IMR-90 (cell line): ENCODE results near the gene HSD17B3. TPM values are rescaled to one million over a fixed set of nuclear protein-coding genes. Genes with fewer than 3 reads are reported as not detected.

Experiments used
- ATAC-seq: fragments of 200-7000 bp; cut with Tn5 transposase; 2 replicates; pipeline ENCODE4 v1.9.1; 2020; ENCODE audit warnings: low read depth, mild to moderate bottlenecking, moderate library complexity
- BruUV-seq: library from RNA; stranded (reverse); fragments of 400-500 nt; replicated peaks from 2 replicates; lab custom pipeline; 2021; lab: Mats Ljungman, UMichigan
- CTCF ChIA-PET: fragments of 300-600 bp; formaldehyde crosslinking; extraction: SDS; loops from one replicate; lab custom pipeline; 2021; ENCODE audit warnings: antibody characterized with exemption; lab: Yijun Ruan, JAX
- POLR2A ChIA-PET: fragments of 300-600 bp; sonication (Branson Sonifier 250); formaldehyde crosslinking; loops from one replicate; lab custom pipeline; 2022; ENCODE audit warnings: antibody characterized with exemption; ENCODE audit not compliant: unreplicated experiment; lab: Charles Lee
- DNase-seq: peaks from one replicate; pipeline ENCODE4 v3.0.0; 2013
- H2AFZ ChIP-seq: replicated peaks from 2 replicates; pipeline ENCODE3; 2013; ENCODE audit warnings: low read length, mild to moderate bottlenecking; ENCODE audit not compliant: poor library complexity
- H2AK5ac ChIP-seq: 2 replicates; pipeline ENCODE4 v1.6.1; 2013; ENCODE audit warnings: low read depth, low read length, inconsistent platforms
- H2AK9ac ChIP-seq: replicated peaks from 2 replicates; pipeline ENCODE3; 2013; ENCODE audit warnings: mild to moderate bottlenecking, low read depth, low read length, moderate library complexity; ENCODE audit not compliant: poor library complexity
- H2BK120ac ChIP-seq: 2 replicates; pipeline ENCODE4 v1.6.1; 2013; ENCODE audit warnings: low read depth, low read length, inconsistent platforms
- H2BK15ac ChIP-seq: 3 replicates; pipeline ENCODE4 v1.6.1; 2013; ENCODE audit warnings: low read depth, low read length, inconsistent platforms
- H2BK20ac ChIP-seq: 2 replicates; pipeline ENCODE4 v1.6.1; 2013; ENCODE audit warnings: low read depth, mild to moderate bottlenecking, inconsistent platforms, low read length, moderate library complexity
- H2BK5ac ChIP-seq: 2 replicates; pipeline ENCODE4 v1.6.1; 2013; ENCODE audit warnings: mild to moderate bottlenecking, low read depth, low read length, inconsistent platforms; ENCODE audit not compliant: poor library complexity, severe bottlenecking
- H3K14ac ChIP-seq: replicated peaks from 2 replicates; pipeline ENCODE4 v1.6.1; 2013; ENCODE audit warnings: low read depth, low read length, inconsistent platforms
- H3K18ac ChIP-seq: 2 replicates; pipeline ENCODE4 v1.6.1; 2013; ENCODE audit warnings: low read depth, low read length, control low read depth
- H3K23ac ChIP-seq: 2 replicates; pipeline ENCODE4 v1.6.1; 2013; ENCODE audit warnings: low read depth, low read length, inconsistent platforms
- H3K27ac ChIP-seq: 2 replicates; pipeline ENCODE4 v1.5.1; 2013; ENCODE audit warnings: mild to moderate bottlenecking, control low read depth, low read length; ENCODE audit not compliant: insufficient read depth
- H3K27me3 ChIP-seq: 2 replicates; pipeline ENCODE4 v1.6.1; 2013; ENCODE audit warnings: low read length; ENCODE audit not compliant: control insufficient read depth, insufficient read depth
- H3K36me3 ChIP-seq: 2 replicates; pipeline ENCODE4 v1.6.1; 2013; ENCODE audit warnings: low read length, mixed read lengths; ENCODE audit not compliant: control insufficient read depth, insufficient read depth
- H3K4ac ChIP-seq: 2 replicates; pipeline ENCODE4 v1.6.1; 2013; ENCODE audit warnings: low read depth, low read length, inconsistent platforms
- H3K4me1 ChIP-seq: 2 replicates; pipeline ENCODE4 v1.6.1; 2013; ENCODE audit warnings: low read length, mixed read lengths; ENCODE audit not compliant: control insufficient read depth, insufficient read depth
- H3K4me2 ChIP-seq: 2 replicates; pipeline ENCODE4 v1.6.1; 2013; ENCODE audit warnings: low read depth, mild to moderate bottlenecking, control low read depth, low read length, moderate library complexity
- H3K4me3 ChIP-seq: 2 replicates; pipeline ENCODE4 v1.5.1; 2013; ENCODE audit warnings: low read depth, mild to moderate bottlenecking, control low read depth, low read length, moderate library complexity; ENCODE audit not compliant: insufficient read depth
- H3K56ac ChIP-seq: 2 replicates; pipeline ENCODE4 v1.6.1; 2013; ENCODE audit warnings: low read length, inconsistent platforms; ENCODE audit not compliant: insufficient read depth; ENCODE audit errors: extremely low read depth
- H3K79me1 ChIP-seq, 2 experiments: 2 replicates each; pipeline ENCODE4 v1.6.1; 2013; ENCODE audit warnings: low read length in 2 of 2, inconsistent platforms in 1 of 2, low read depth in 1 of 2
- H3K9ac ChIP-seq: 2 replicates; pipeline ENCODE4 v1.6.1; 2013; ENCODE audit warnings: low read depth, low read length, control low read depth
- H3K9me1 ChIP-seq: 2 replicates; pipeline ENCODE4 v1.6.1; 2013; ENCODE audit warnings: low read length, inconsistent platforms; ENCODE audit not compliant: insufficient read depth
- H3K9me3 ChIP-seq: 2 replicates; pipeline ENCODE4 v1.6.1; 2013; ENCODE audit warnings: low read length; ENCODE audit not compliant: control insufficient read depth, insufficient read depth
- H4K20me1 ChIP-seq: 2 replicates; pipeline ENCODE4 v1.6.1; 2013; ENCODE audit warnings: low read length, inconsistent platforms; ENCODE audit not compliant: insufficient read depth
- H4K5ac ChIP-seq: 2 replicates; pipeline ENCODE4 v1.6.1; 2013; ENCODE audit warnings: mild to moderate bottlenecking, low read depth, low read length, control low read depth
- H4K8ac ChIP-seq, 2 experiments: 2 replicates each; pipeline ENCODE4 v1.6.1; 2013; ENCODE audit warnings: low read depth in 2 of 2, low read length in 2 of 2, control low read depth in 1 of 2, inconsistent platforms in 1 of 2
- H4K91ac ChIP-seq: 2 replicates; pipeline ENCODE4 v1.6.1; 2013; ENCODE audit warnings: low read depth, low read length, inconsistent platforms; ENCODE audit not compliant: insufficient read depth
- BHLHE40 ChIP-seq: fragments of 150-350 bp; IDR thresholded peaks from 2 replicates; pipeline ENCODE4 v1.6.1; 2016; ENCODE audit warnings: mild to moderate bottlenecking, low read depth, low read length
- CEBPB ChIP-seq: IDR thresholded peaks from 2 replicates; pipeline ENCODE4 v1.6.1; 2012; ENCODE audit warnings: low read depth, low read length, improper control_type of control experiment
- CHD1 ChIP-seq: IDR thresholded peaks from 2 replicates; pipeline ENCODE4 v1.6.1; 2012; ENCODE audit warnings: low read depth, low read length, improper control_type of control experiment
- CTCF ChIP-seq: conservative IDR thresholded peaks from 2 replicates; pipeline ENCODE4 v1.5.1; 2012; ENCODE audit warnings: mild to moderate bottlenecking, low read depth, low read length, improper control_type of control experiment
- ELK1 ChIP-seq: fragments of 150-350 bp; IDR thresholded peaks from 2 replicates; pipeline ENCODE4 v1.6.1; 2016; ENCODE audit warnings: low read depth, mild to moderate bottlenecking, low read length, moderate library complexity, borderline replicate concordance
- FOS ChIP-seq: fragments of 150-350 bp; IDR thresholded peaks from 2 replicates; pipeline ENCODE4 v1.6.1; 2016; ENCODE audit warnings: low read depth, low read length
- MAZ ChIP-seq: IDR thresholded peaks from 2 replicates; pipeline ENCODE4 v1.6.1; 2012; ENCODE audit warnings: low read depth, mild to moderate bottlenecking, low read length, improper control_type of control experiment, moderate library complexity, borderline replicate concordance
- MXI1 ChIP-seq: IDR thresholded peaks from 2 replicates; pipeline ENCODE4 v1.6.1; 2012; ENCODE audit warnings: low read depth, mild to moderate bottlenecking, low read length, moderate library complexity, borderline replicate concordance
- NFE2L2 ChIP-seq: fragments of 150-350 bp; IDR thresholded peaks from 2 replicates; pipeline ENCODE4 v1.6.1; 2016; ENCODE audit warnings: low read depth, mild to moderate bottlenecking, low read length
- POLR2A ChIP-seq: IDR thresholded peaks from 2 replicates; pipeline ENCODE4 v1.6.1; 2012; ENCODE audit warnings: mild to moderate bottlenecking, low read depth, low read length
- RCOR1 ChIP-seq: IDR thresholded peaks from 2 replicates; pipeline ENCODE4 v1.6.1; 2012; ENCODE audit warnings: mild to moderate bottlenecking, low read length, improper control_type of control experiment; ENCODE audit not compliant: insufficient replicate concordance
- RFX5 ChIP-seq: IDR thresholded peaks from 2 replicates; pipeline ENCODE4 v1.8.0; 2012; ENCODE audit warnings: low read depth, mild to moderate bottlenecking, low read length, moderate library complexity
- SMC3 ChIP-seq: fragments of 150-350 bp; IDR thresholded peaks from 2 replicates; pipeline ENCODE4 v1.6.1; 2016; ENCODE audit warnings: low read depth, mild to moderate bottlenecking, antibody characterized with exemption, low read length, moderate library complexity
- WGBS, 2 experiments: methylation state at CpG; one replicate each; pipeline versions ENCODE4 v1.1.5 to v1.1.7; 2013; ENCODE audit warnings: missing lambda C conversion rate in 2 of 2; ENCODE audit not compliant: insufficient read length in 1 of 2; ENCODE audit errors: extremely low coverage in 2 of 2; 5-methylcytosine and 5-hydroxymethylcytosine counted together
- dilution Hi-C: fragments of 300-500 bp; cut with HindIII; formaldehyde crosslinking; loops from one replicate; pipeline ENCODE4 v1.14.3; 2018; ENCODE audit warnings: low sequenced_read_pairs; ENCODE audit not compliant: unreplicated experiment
- in situ Hi-C: fragments of 300-500 bp; cut with MboI; formaldehyde crosslinking; loops from 3 replicates; pipeline ENCODE4 v1.14.3; 2019; ENCODE audit warnings: low sequenced_read_pairs, inconsistent platforms, mixed read lengths
- intact Hi-C: fragments of 100-400 bp; cut with micrococcal nuclease; formaldehyde crosslinking; loops from 2 replicates; pipeline ENCODE4 v1.10.0; 2022
- polyA plus RNA-seq, 3 experiments: library from polyadenylated mRNA; depleted of rRNA; stranded (reverse); fragments of >200 nt; gene quantifications; 2 replicates each; pipeline ENCODE4 v1.2.3, GENCODE V29; 2012; ENCODE audit warnings: low replicate concordance in 1 of 3
- total RNA-seq: library from RNA; depleted of rRNA; stranded (reverse); fragments of >200 nt; gene quantifications from 2 replicates; pipeline ENCODE4 v1.2.3, GENCODE V29; 2012
- TF ChIP-seq, protein P1 (sequence below): fragments of 150-350 bp; IDR thresholded peaks from 2 replicates; pipeline ENCODE4 v1.6.1; 2017; ENCODE audit warnings: mild to moderate bottlenecking, antibody characterized with exemption, low read length, low read depth

The HSD17B3 gene
- total and polyA plus RNA-seq, 2 of the 4 experiments (the other 2 are of a cell fraction), result 0.18 TPM; not detected in 1

DNA sequence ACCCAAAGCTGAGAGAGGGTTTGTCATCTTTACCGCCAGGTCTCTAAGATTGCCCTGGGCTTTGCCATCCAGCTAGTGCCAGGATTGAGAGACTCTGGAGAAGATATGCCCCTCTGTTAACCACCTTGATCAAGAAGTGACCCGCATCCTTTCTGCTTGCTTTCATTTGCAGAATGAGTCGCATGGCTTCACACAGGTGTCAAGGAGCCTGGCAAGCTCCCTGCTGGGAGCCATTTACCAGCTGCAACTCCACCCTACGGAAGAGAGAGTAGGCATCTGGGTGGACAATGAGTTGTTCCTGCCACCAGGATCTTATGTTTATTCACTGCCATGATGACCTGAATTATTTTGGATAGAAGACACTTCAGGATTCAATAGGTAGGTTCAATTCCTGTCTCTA is 43.0 kb downstream of the HSD17B3 start:
- no TSS peak for BruUV-seq
- no peak overlapping the region for H3K18ac ChIP-seq
- no peak overlapping the region for H2AK9ac ChIP-seq
- no peak overlapping the region for H3K4ac ChIP-seq
- H3K14ac ChIP-seq, result no peak overlapping the region
- H3K4me2 ChIP-seq, result no peak overlapping the region
- H4K91ac ChIP-seq, result no peak overlapping the region
- H3K27ac ChIP-seq, result no peak overlapping the region
- no peak overlapping the region for H3K4me3 ChIP-seq
- H3K27me3 ChIP-seq, result no peaks in the 10 kb centered on the region; the same call in 1 of the 2 replicates
- no peak overlapping the region for H2BK5ac ChIP-seq
- H2AK5ac ChIP-seq, result no peak overlapping the region
- POLR2A ChIA-PET, result no interaction called here
- WGBS, 2 experiments, result 100% methylated on average over 1 of the region's 4 CpGs; no CpG with 5 or more reads in 1 of the 2 experiments
- CTCF ChIA-PET, result no interaction called here
- no peak overlapping the region for H4K8ac ChIP-seq
- no peak overlapping the region for H2BK15ac ChIP-seq
- in situ Hi-C loops (no loop called here), intact Hi-C loops (no loop called here), dilution Hi-C loops (no loop called here)
- H3K36me3 ChIP-seq, result no peaks in the 10 kb centered on the region
- DNase-seq (no peak), ATAC-seq (no peak)
- H4K5ac ChIP-seq, result no peak overlapping the region
- no peak overlapping the region for H2BK120ac ChIP-seq
- H2AFZ ChIP-seq, result no peak overlapping the region
- H3K9ac ChIP-seq, result no peak overlapping the region
- H4K20me1 ChIP-seq, result no peaks in the 10 kb centered on the region
- no peak overlapping the region for H2BK20ac ChIP-seq
- no peaks in the 10 kb centered on the region for H3K79me1 ChIP-seq
- no peak overlapping the region for H3K23ac ChIP-seq
- TF ChIP-seq CTCF (no peak), RFX5 (no peak), MAZ (no peak), RCOR1 (no peak), FOS (no peak), NFE2L2 (no peak), BHLHE40 (no peak), SMC3 (no peak), CEBPB (no peak), CHD1 (no peak), POLR2A (no peak), ELK1 (no peak), MXI1 (no peak)
- TF ChIP-seq, protein P1, sequence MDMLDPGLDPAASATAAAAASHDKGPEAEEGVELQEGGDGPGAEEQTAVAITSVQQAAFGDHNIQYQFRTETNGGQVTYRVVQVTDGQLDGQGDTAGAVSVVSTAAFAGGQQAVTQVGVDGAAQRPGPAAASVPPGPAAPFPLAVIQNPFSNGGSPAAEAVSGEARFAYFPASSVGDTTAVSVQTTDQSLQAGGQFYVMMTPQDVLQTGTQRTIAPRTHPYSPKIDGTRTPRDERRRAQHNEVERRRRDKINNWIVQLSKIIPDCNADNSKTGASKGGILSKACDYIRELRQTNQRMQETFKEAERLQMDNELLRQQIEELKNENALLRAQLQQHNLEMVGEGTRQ, result no peak
- H3K9me3 ChIP-seq, result no peaks in the 10 kb centered on the region
- no peaks in the 10 kb centered on the region for H3K4me1 ChIP-seq
- H3K9me1 ChIP-seq, result no peaks in the 10 kb centered on the region; the same call in 1 of the 2 replicates
- no peak overlapping the region for H3K56ac ChIP-seq
